ENCODE results near the gene ENO1. TPM values are rescaled to one million over a fixed set of nuclear protein-coding genes. Genes with fewer than 3 reads are reported as not detected.

The ENO1 gene
- total and polyA plus RNA-seq, 4 donors = 270 to 499 (median 380) TPM

GRCh38 chr1:8866173-8866791, 12.2 kb downstream of the ENO1 start:
- no peak for DNase-seq (ENCODE audit: low spot score)
- H3K4me3 ChIP-seq (ENCODE audit: low read depth in 1 of 3, low read length in 3 of 3) = no peak overlapping the region
- 91% methylated on average over 10 of the region's 10 CpGs for WGBS
- no peak overlapping the region for H3K27ac ChIP-seq (ENCODE audit: low read depth in 1 of 2, low read length in 2 of 2)
- peaks cover 6 to 31% (median 23%) of the 10 kb centered on the region in 4 donors for H3K4me1 ChIP-seq (ENCODE audit: control insufficient read depth in 4 of 4, insufficient read depth in 4 of 4, low read length in 3 of 4)
- TF ChIP-seq CTCF (IDR thresholded peaks at IDR 0.05; ENCODE audit: low read depth, low read length, missing input control) (no peak), FOXA2 (IDR thresholded peaks at IDR 0.05) (no peak), ZBTB33 (IDR thresholded peaks at IDR 0.05) (no peak), NR2F2 (IDR thresholded peaks at IDR 0.05) (no peak), YY1 (IDR thresholded peaks at IDR 0.05) (no peak)
- H3K36me3 ChIP-seq (ENCODE audit: control insufficient read depth in 4 of 4, insufficient read depth in 3 of 4, low read depth in 1 of 4, low read length in 3 of 4) = peaks cover 40 to 80% (median 68%) of the 10 kb centered on the region in 4 donors
- H3K9me3 ChIP-seq (ENCODE audit: control insufficient read depth in 4 of 4, low read length in 3 of 4) = no peaks in the 10 kb centered on the region
- no peak overlapping the region for H3K9ac ChIP-seq (ENCODE audit: low read depth in 1 of 2, low read length in 2 of 2)
- H3K27me3 ChIP-seq (ENCODE audit: control insufficient read depth in 4 of 4, insufficient read depth in 4 of 4, low read length in 3 of 4) = no peaks in the 10 kb centered on the region

GRCh38 chr1:8864713-8865344, 13.7 kb downstream of the ENO1 start:
- Histone ChIP-seq H3K9me3 (ENCODE audit: control insufficient read depth in 4 of 4, low read length in 3 of 4) (no peaks in the 10 kb centered on the region), H3K36me3 (ENCODE audit: control insufficient read depth in 4 of 4, insufficient read depth in 3 of 4, low read depth in 1 of 4, low read length in 3 of 4) (peaks cover 43 to 84% (median 68%) of the 10 kb centered on the region in 4 donors), H3K4me1 (ENCODE audit: control insufficient read depth in 4 of 4, insufficient read depth in 4 of 4, low read length in 3 of 4) (peaks cover 0 to 17% (median 10%) of the 10 kb centered on the region in 4 donors), H3K27ac (ENCODE audit: low read depth in 1 of 2, low read length in 2 of 2) (no peak overlapping the region), H3K27me3 (ENCODE audit: control insufficient read depth in 4 of 4, insufficient read depth in 4 of 4, low read length in 3 of 4) (no peaks in the 10 kb centered on the region), H3K9ac (ENCODE audit: low read depth in 1 of 2, low read length in 2 of 2) (no peak overlapping the region), H3K4me3 (ENCODE audit: low read depth in 1 of 3, low read length in 3 of 3) (no peak overlapping the region)
- 88% methylated on average over 6 of the region's 6 CpGs for WGBS
- no peak for DNase-seq (ENCODE audit: low spot score)
- no peak for TF ChIP-seq ATF3 (IDR thresholded peaks at IDR 0.05)
- TF ChIP-seq FOXA1 (IDR thresholded peaks at IDR 0.05) = no peak
- TF ChIP-seq MAX (IDR thresholded peaks at IDR 0.05) = no peak
- no peak for TF ChIP-seq ZBTB33 (IDR thresholded peaks at IDR 0.05)
- TF ChIP-seq HNF4G (IDR thresholded peaks at IDR 0.05) = no peak
- TF ChIP-seq TAF1 (conservative IDR thresholded peaks at IDR 0.05) = no peak
- no peak for TF ChIP-seq GABPA (IDR thresholded peaks at IDR 0.05 in 1 of 2, conservative IDR thresholded peaks at IDR 0.05 in 1 of 2)
- no peak for TF ChIP-seq NR2F2 (IDR thresholded peaks at IDR 0.05)
- no peak for TF ChIP-seq RXRA (IDR thresholded peaks at IDR 0.05)
- TF ChIP-seq SP1 (IDR thresholded peaks at IDR 0.05) = no peak
- TF ChIP-seq FOXA2 (IDR thresholded peaks at IDR 0.05) = no peak
- no peak for TF ChIP-seq YY1 (IDR thresholded peaks at IDR 0.05)
- no peak for TF ChIP-seq RAD21 (IDR thresholded peaks at IDR 0.05)
- TF ChIP-seq REST (IDR thresholded peaks at IDR 0.05) = no peak
- TF ChIP-seq HNF4A (conservative IDR thresholded peaks at IDR 0.05) = no peak
- no peak for TF ChIP-seq CTCF (IDR thresholded peaks at IDR 0.05; ENCODE audit: low read depth, low read length, missing input control)
- TF ChIP-seq EGR1 (IDR thresholded peaks at IDR 0.05; ENCODE audit: low read depth in 2 of 2) = no peak
- TF ChIP-seq JUND (IDR thresholded peaks at IDR 0.05) = no peak
